GM23338 (cell line): ENCODE data around the gene NUCB1. TPM values are rescaled to one million over a fixed set of nuclear protein-coding genes. Genes with fewer than 3 reads are reported as not detected.

ENCODE experiments used
- ATAC-seq: fragments of 200-7000 bp; cut with Tn5 transposase; 3 replicates; pipeline ENCODE4 v1.9.1; 2020
- DNase-seq: peaks from one replicate; pipeline ENCODE4 v3.0.0-alpha.2; 2015; ENCODE audit warnings: low spot score
- H2AFZ ChIP-seq: fragments of 200-600 bp; sonication (generic); 2 replicates; pipeline ENCODE4 v1.8.0; 2016; ENCODE audit warnings: antibody characterized with exemption, mild to moderate bottlenecking, moderate library complexity
- H3F3A ChIP-seq: fragments of 200-600 bp; sonication (generic); replicated peaks from 2 replicates; pipeline ENCODE4 v1.8.0; 2017; ENCODE audit warnings: antibody characterized with exemption, mixed run types, low read depth
- H3K27ac ChIP-seq: fragments of 200-600 bp; sonication (generic); 2 replicates; pipeline ENCODE4 v1.6.1; 2016; ENCODE audit warnings: low read depth
- H3K27me3 ChIP-seq: fragments of 200-600 bp; sonication (generic); 2 replicates; pipeline ENCODE4 v1.8.0; 2016; ENCODE audit warnings: mild to moderate bottlenecking, mixed run types, moderate library complexity; ENCODE audit not compliant: insufficient read depth
- H3K36me3 ChIP-seq: fragments of 200-600 bp; sonication (generic); 2 replicates; pipeline ENCODE4 v1.8.0; 2016; ENCODE audit warnings: mild to moderate bottlenecking; ENCODE audit not compliant: insufficient read depth
- H3K4me1 ChIP-seq: fragments of 200-600 bp; sonication (generic); 2 replicates; pipeline ENCODE4 v1.8.0; 2016; ENCODE audit warnings: mild to moderate bottlenecking, moderate library complexity; ENCODE audit not compliant: insufficient read depth
- H3K4me2 ChIP-seq: fragments of 200-600 bp; sonication (generic); 2 replicates; pipeline ENCODE4 v1.7.1; 2017; ENCODE audit warnings: mixed run types
- H3K4me3 ChIP-seq: fragments of 200-600 bp; sonication (generic); 2 replicates; pipeline ENCODE4 v1.6.1; 2016; ENCODE audit warnings: mixed run types
- H3K79me2 ChIP-seq: fragments of 200-600 bp; sonication (generic); replicated peaks from 2 replicates; pipeline ENCODE4 v1.8.0; 2017; ENCODE audit warnings: mild to moderate bottlenecking; ENCODE audit not compliant: insufficient read depth
- H3K9me2 ChIP-seq: fragments of 200-600 bp; sonication (generic); 2 replicates; pipeline ENCODE4 v1.8.0; 2017; ENCODE audit not compliant: insufficient read depth
- H4K20me1 ChIP-seq: fragments of 200-600 bp; sonication (generic); replicated peaks from 2 replicates; pipeline ENCODE4 v1.8.0; 2017; ENCODE audit warnings: mild to moderate bottlenecking; ENCODE audit not compliant: insufficient read depth
- H3K27ac Mint-ChIP-seq: 2 replicates; pipeline ENCODE4 v1.8.0; 2020; ENCODE audit warnings: inconsistent platforms, mild to moderate bottlenecking, moderate library complexity, mixed read lengths
- H3K27me3 Mint-ChIP-seq: 3 replicates; pipeline ENCODE4 v1.8.0; 2022; ENCODE audit warnings: low read depth, mild to moderate bottlenecking, moderate library complexity, mixed read lengths, inconsistent platforms; ENCODE audit not compliant: insufficient read depth, poor library complexity
- H3K36me3 Mint-ChIP-seq: 3 replicates; pipeline ENCODE4 v1.8.0; 2021; ENCODE audit warnings: low read depth, mild to moderate bottlenecking, inconsistent platforms, moderate library complexity, mixed read lengths
- H3K4me1 Mint-ChIP-seq: 3 replicates; pipeline ENCODE4 v1.8.0; 2020; ENCODE audit warnings: mild to moderate bottlenecking, inconsistent platforms, mixed read lengths
- H3K4me3 Mint-ChIP-seq: 3 replicates; pipeline ENCODE4 v1.8.0; 2021; ENCODE audit warnings: moderate library complexity, mild to moderate bottlenecking, inconsistent platforms, mixed read lengths
- H3K9me3 Mint-ChIP-seq: 3 replicates; pipeline ENCODE4 v1.8.0; 2020; ENCODE audit warnings: moderate library complexity, mild to moderate bottlenecking, inconsistent platforms, mixed read lengths
- CREB1 ChIP-seq: fragments of 250-450 bp; sonication (Bioruptor Pico); IDR thresholded peaks from 2 replicates; pipeline ENCODE4 v1.5.0; 2020; ENCODE audit warnings: low read depth, mild to moderate bottlenecking, moderate library complexity
- CTCF ChIP-seq, 2 experiments: fragments of 200-600 bp in 1 of 2; sonication (generic) in 1 of 2; conservative IDR thresholded peaks; 2 replicates each; pipeline versions ENCODE4 v1.5.1 to v1.6.1; 2016 to 2017; ENCODE audit warnings: antibody characterized with exemption in 2 of 2, low read depth in 2 of 2, mild to moderate bottlenecking in 2 of 2, moderate library complexity in 1 of 2
- ETS1 ChIP-seq: IDR thresholded peaks from 2 replicates; pipeline ENCODE4 v1.6.1; 2016; ENCODE audit warnings: antibody characterized with exemption
- EZH2 ChIP-seq: fragments of 200-600 bp; sonication (generic); IDR thresholded peaks from one replicate; pipeline ENCODE4 v1.8.0; 2017; ENCODE audit warnings: antibody characterized with exemption, mild to moderate bottlenecking, low read depth; ENCODE audit not compliant: unreplicated experiment
- EZH2phosphoT487 ChIP-seq: fragments of 200-600 bp; sonication (generic); IDR thresholded peaks from one replicate; pipeline ENCODE4 v1.8.1; 2018; ENCODE audit warnings: antibody characterized with exemption; ENCODE audit not compliant: unreplicated experiment
- JUNB ChIP-seq: IDR thresholded peaks from one replicate; pipeline ENCODE4 v1.6.1; 2016; ENCODE audit warnings: antibody characterized with exemption; ENCODE audit not compliant: unreplicated experiment
- NANOG ChIP-seq: IDR thresholded peaks from 2 replicates; pipeline ENCODE4 v1.6.1; 2016; ENCODE audit warnings: antibody characterized with exemption, borderline replicate concordance
- POLR2AphosphoS5 ChIP-seq: IDR thresholded peaks from 2 replicates; pipeline ENCODE4 v1.6.1; 2016; ENCODE audit warnings: antibody characterized with exemption, low read depth
- REST ChIP-seq: IDR thresholded peaks from one replicate; pipeline ENCODE4 v1.6.1; 2018; ENCODE audit warnings: antibody characterized with exemption; ENCODE audit not compliant: unreplicated experiment
- STAT1 ChIP-seq: IDR thresholded peaks from one replicate; pipeline ENCODE4 v1.6.1; 2016; ENCODE audit warnings: antibody characterized with exemption; ENCODE audit not compliant: unreplicated experiment
- ZNF114 ChIP-seq: fragments of 250-450 bp; sonication (Bioruptor Pico); IDR thresholded peaks from 2 replicates; pipeline ENCODE4 v1.5.0; 2020; ENCODE audit warnings: mild to moderate bottlenecking, moderate library complexity
- ZNF331 ChIP-seq: fragments of 250-450 bp; sonication (Bioruptor Pico); IDR thresholded peaks from 2 replicates; pipeline ENCODE4 v1.5.0; 2020; ENCODE audit warnings: low read depth, mild to moderate bottlenecking, moderate library complexity
- ZNF462 ChIP-seq: fragments of 250-450 bp; sonication (Bioruptor Pico); IDR thresholded peaks from 2 replicates; pipeline ENCODE4 v1.5.0; 2020; ENCODE audit warnings: mild to moderate bottlenecking, moderate library complexity
- polyA plus RNA-seq: library from polyadenylated mRNA; unstranded; fragments of >200 nt; fragmentation: Nextera tagmentation; extraction: Ambion mirVana; gene quantifications from 2 replicates; pipeline ENCODE4 v1.2.1, GENCODE V29; 2016
- total RNA-seq: library from RNA; depleted of rRNA; stranded (reverse); fragments of >200 nt; shearing (Covaris generic); gene quantifications from 2 replicates; pipeline ENCODE4 v1.2.3, GENCODE V29; 2014

The NUCB1 gene
- total and polyA plus RNA-seq, 2 experiments from 2014 or later: 57.1 to 163 TPM

- Histone ChIP-seq H3K79me2 (peaks cover 19% of the 10 kb centered on the region), H3F3A (peaks cover 9% of the 10 kb centered on the region), H2AFZ (no peak overlapping the region), H3K4me1 (peaks cover 9% of the 10 kb centered on the region), H3K27ac (peak overlapping the region; percentile 3; the same call in 1 of the 2 replicates), H3K9me2 (no peaks in the 10 kb centered on the region), H3K4me3 (peak overlapping the region; percentile 75), H3K36me3 (no peaks in the 10 kb centered on the region; the same call in 1 of the 2 replicates), H3K27me3 (no peaks in the 10 kb centered on the region), H3K4me2 (peak overlapping the region; percentile 95), H4K20me1 (no peaks in the 10 kb centered on the region)
- Mint-ChIP-seq H3K36me3 (peaks cover 25% of the 10 kb centered on the region), H3K4me3 (peak overlapping the region; percentile 97), H3K4me1 (peaks cover 5% of the 10 kb centered on the region; the same call in 2 of the 3 replicates), H3K27me3 (peaks cover 20% of the 10 kb centered on the region), H3K9me3 (no peaks in the 10 kb centered on the region), H3K27ac (peak overlapping the region; percentile 94)
- peak; percentile 58 for DNase-seq
- TF ChIP-seq EZH2phosphoT487 (no peak), REST (no peak), ZNF114 (CRISPR knock-in tag) (no peak), NANOG (no peak), POLR2AphosphoS5 (no peak), JUNB (no peak), CTCF (conservative IDR thresholded peaks at IDR 0.05; ENCODE audit: low read depth in 2 of 2) (no peak), EZH2 (no peak), ZNF331 (no peak), ZNF462 (no peak), STAT1 (no peak), ETS1 (peak; percentile 97), CREB1 (CRISPR knock-in tag) (peak; percentile 47; the same call in 1 of the 2 replicates)
- peak; percentile 19 for ATAC-seq
Observed at GRCh38 chr19:48900477-48901406, 630 bp downstream of the NUCB1 start.
